ENCODE results near the gene NEDD8.

NEDD8 gene

GRCh38 chr14:24254630-24255392 is 22.6 kb upstream of the NEDD8 start:
- TF ChIP-seq NFIC (IDR thresholded peaks at IDR 0.05): no peak
- no peak for TF ChIP-seq USF1 (IDR thresholded peaks at IDR 0.05)
- no peak for TF ChIP-seq YY1 (IDR thresholded peaks at IDR 0.05; ENCODE audit: low read depth)
- TF ChIP-seq TCF12 (IDR thresholded peaks at IDR 0.05; ENCODE audit: low read depth): no peak
- no peak for TF ChIP-seq CREB1 (IDR thresholded peaks at IDR 0.05; ENCODE audit: low read depth)
- no peak for TF ChIP-seq FOXM1 (IDR thresholded peaks at IDR 0.05; ENCODE audit: borderline replicate concordance, low read depth)
- no peak for TF ChIP-seq EGR1 (IDR thresholded peaks at IDR 0.05)
- no peak for TF ChIP-seq REST (IDR thresholded peaks at IDR 0.05; ENCODE audit: low read depth)
- TF ChIP-seq RAD21 (IDR thresholded peaks at IDR 0.05; ENCODE audit: low read depth): no peak
- no peak for TF ChIP-seq MAX (IDR thresholded peaks at IDR 0.05)
- TF ChIP-seq ZBTB7A (IDR thresholded peaks at IDR 0.05; ENCODE audit: low read depth): no peak
- TF ChIP-seq CEBPB (IDR thresholded peaks at IDR 0.05): no peak
- no peak for TF ChIP-seq TAF1 (IDR thresholded peaks at IDR 0.05; ENCODE audit: low read depth)
- TF ChIP-seq TEAD4 (IDR thresholded peaks at IDR 0.05): no peak
- no peak for TF ChIP-seq EP300 (IDR thresholded peaks at IDR 0.05; ENCODE audit: borderline replicate concordance)

GRCh38 chr14:24253936-24254335 is 21.8 kb upstream of the NEDD8 start:
- TF ChIP-seq EP300 (IDR thresholded peaks at IDR 0.05; ENCODE audit: borderline replicate concordance): no peak
- TF ChIP-seq ZBTB7A (IDR thresholded peaks at IDR 0.05; ENCODE audit: low read depth): no peak
- no peak for TF ChIP-seq RAD21 (IDR thresholded peaks at IDR 0.05; ENCODE audit: low read depth)
- TF ChIP-seq FOXM1 (IDR thresholded peaks at IDR 0.05; ENCODE audit: borderline replicate concordance, low read depth): no peak
- TF ChIP-seq EGR1 (IDR thresholded peaks at IDR 0.05): no peak

- TF ChIP-seq REST (IDR thresholded peaks at IDR 0.05; ENCODE audit: low read depth) (no peak), FOXM1 (IDR thresholded peaks at IDR 0.05; ENCODE audit: borderline replicate concordance, low read depth) (no peak), TEAD4 (IDR thresholded peaks at IDR 0.05) (no peak), CEBPB (IDR thresholded peaks at IDR 0.05) (no peak), EGR1 (IDR thresholded peaks at IDR 0.05) (no peak), USF1 (IDR thresholded peaks at IDR 0.05) (no peak), TCF12 (IDR thresholded peaks at IDR 0.05; ENCODE audit: low read depth) (no peak), RAD21 (IDR thresholded peaks at IDR 0.05; ENCODE audit: low read depth) (no peak), ZBTB7A (IDR thresholded peaks at IDR 0.05; ENCODE audit: low read depth) (no peak), TAF1 (IDR thresholded peaks at IDR 0.05; ENCODE audit: low read depth) (no peak), CREB1 (IDR thresholded peaks at IDR 0.05; ENCODE audit: low read depth) (no peak), NFIC (IDR thresholded peaks at IDR 0.05) (no peak), YY1 (IDR thresholded peaks at IDR 0.05; ENCODE audit: low read depth) (no peak), EP300 (IDR thresholded peaks at IDR 0.05; ENCODE audit: borderline replicate concordance) (no peak), MAX (IDR thresholded peaks at IDR 0.05) (no peak)
These were observed 20.3 kb upstream of the NEDD8 start for GRCh38 chr14:24252289-24253124.

- no peak for TF ChIP-seq EP300 (IDR thresholded peaks at IDR 0.05; ENCODE audit: borderline replicate concordance)
- TF ChIP-seq NFIC (IDR thresholded peaks at IDR 0.05): no peak
- TF ChIP-seq MAX (IDR thresholded peaks at IDR 0.05): no peak
- no peak for TF ChIP-seq EGR1 (IDR thresholded peaks at IDR 0.05)
- TF ChIP-seq USF1 (IDR thresholded peaks at IDR 0.05): no peak
- no peak for TF ChIP-seq CREB1 (IDR thresholded peaks at IDR 0.05; ENCODE audit: low read depth)
These were observed 19.7 kb upstream of the NEDD8 start for GRCh38 chr14:24251880-24252288.

Measured in Ishikawa (cell line).